GM12878 (cell line): ENCODE data around the gene INAFM1. TPM values are rescaled to one million over a fixed set of nuclear protein-coding genes. Genes with fewer than 3 reads are reported as not detected.

ENCODE experiments used
- ATAC-seq: fragments of 200-7000 bp; cut with Tn5 transposase; 3 replicates; pipeline ENCODE4 v1.9.1; 2020; ENCODE audit warnings: mild to moderate bottlenecking, moderate library complexity
- BruUV-seq: library from RNA; stranded (reverse); fragments of 400-500 nt; replicated peaks from 2 replicates; lab custom pipeline; 2021; lab: Mats Ljungman, UMichigan
- CTCF ChIA-PET: fragments of 300-600 bp; sonication (Branson Sonifier 250); formaldehyde crosslinking; extraction: SDS; loops from one replicate; lab custom pipeline; 2021; ENCODE audit warnings: inconsistent platforms; lab: Yijun Ruan, JAX
- POLR2A ChIA-PET: fragments of 350-600 bp; formaldehyde crosslinking; extraction: SDS; loops from one replicate; lab custom pipeline; 2021; ENCODE audit warnings: inconsistent platforms; lab: Charles Lee
- RAD21 ChIA-PET: fragments of 300-600 bp; sonication (Branson Sonifier 250); formaldehyde crosslinking; loops from one replicate; lab custom pipeline; 2023; ENCODE audit warnings: antibody characterized with exemption; ENCODE audit not compliant: unreplicated experiment; lab: Charles Lee
- SMC1A ChIA-PET: fragments of 300-600 bp; sonication (Branson Sonifier 250); formaldehyde crosslinking; loops from one replicate; lab custom pipeline; 2023; ENCODE audit not compliant: unreplicated experiment, uncharacterized antibody; lab: Charles Lee
- DNase-seq: peaks from one replicate; pipeline ENCODE4 v3.0.0-alpha.2; 2011; ENCODE audit warnings: low read depth, low spot score
- FAIRE-seq: peaks from 3 replicates; lab custom pipeline; 2011; peaks lifted over from hg19 to GRCh38; lab: Jason Lieb, UNC
- H2AFZ ChIP-seq: 2 replicates; pipeline ENCODE4 v1.6.0; 2011; ENCODE audit warnings: low read depth, low read length, control low read depth; ENCODE audit not compliant: control insufficient read depth
- H3K27ac ChIP-seq: 2 replicates; pipeline ENCODE4 v1.5.1; 2011; ENCODE audit warnings: control low read depth; ENCODE audit not compliant: control insufficient read depth, insufficient read depth
- H3K27me3 ChIP-seq, 2 experiments: replicated peaks in 1 of 2; 2 replicates each; pipeline versions ENCODE4 v1.6.0 to v1.6.1; 2011; ENCODE audit warnings: low read length in 1 of 2; ENCODE audit not compliant: control insufficient read depth in 2 of 2, insufficient read depth in 2 of 2
- H3K36me3 ChIP-seq, 2 experiments: 2 replicates each; pipeline ENCODE4 v1.5.1; 2011; ENCODE audit warnings: low read length in 1 of 2; ENCODE audit not compliant: control insufficient read depth in 2 of 2, insufficient read depth in 2 of 2
- H3K4me1 ChIP-seq: 2 replicates; pipeline ENCODE4 v1.6.1; 2011; ENCODE audit warnings: mild to moderate bottlenecking, low read length, moderate library complexity, mixed read lengths; ENCODE audit not compliant: control insufficient read depth, insufficient read depth
- H3K4me2 ChIP-seq: 2 replicates; pipeline ENCODE4 v1.6.0; 2011; ENCODE audit warnings: control low read depth; ENCODE audit not compliant: control insufficient read depth, insufficient read depth
- H3K4me3 ChIP-seq: fragments of 200-600 bp; sonication (generic); 2 replicates; pipeline ENCODE4 v1.5.1; 2016
- H3K79me2 ChIP-seq: 2 replicates; pipeline ENCODE4 v1.6.0; 2011; ENCODE audit warnings: low read length; ENCODE audit not compliant: control insufficient read depth, insufficient read depth
- H3K9ac ChIP-seq: 2 replicates; pipeline ENCODE4 v1.8.0; 2011; ENCODE audit warnings: low read length, control low read depth, mixed read lengths; ENCODE audit not compliant: control insufficient read depth, insufficient read depth
- H3K9me3 ChIP-seq: replicated peaks from 3 replicates; pipeline ENCODE4 v1.5.1; 2011; ENCODE audit warnings: mild to moderate bottlenecking, low read length; ENCODE audit not compliant: control insufficient read depth, insufficient read depth
- H4K20me1 ChIP-seq: 2 replicates; pipeline ENCODE4 v1.6.0; 2011; ENCODE audit not compliant: control insufficient read depth, insufficient read depth
- BRCA1 ChIP-seq: IDR thresholded peaks from 2 replicates; pipeline ENCODE4 v1.6.1; 2011; ENCODE audit warnings: low read depth, low read length, improper control_type of control experiment
- CEBPB ChIP-seq, 2 experiments: fragments of 150-350 bp in 1 of 2; IDR thresholded peaks; 2 replicates each; pipeline ENCODE4 v1.6.1; 2012 to 2014; ENCODE audit warnings: low read depth in 2 of 2, low read length in 2 of 2, borderline replicate concordance in 1 of 2, inconsistent platforms in 1 of 2
- NFIC ChIP-seq: IDR thresholded peaks from 2 replicates; pipeline ENCODE4 v1.6.1; 2012; ENCODE audit warnings: low read depth, mild to moderate bottlenecking, inconsistent platforms, low read length, moderate library complexity
- NR2C2 ChIP-seq: IDR thresholded peaks from 2 replicates; pipeline ENCODE4 v1.6.1; 2011; ENCODE audit warnings: borderline replicate concordance, low read depth; ENCODE audit not compliant: control insufficient read depth, insufficient read length
- RAD51 ChIP-seq: fragments of 450-650 bp; IDR thresholded peaks from 2 replicates; pipeline ENCODE4 v1.6.1; 2016; ENCODE audit warnings: moderate library complexity, mild to moderate bottlenecking, inconsistent platforms
- SIN3A ChIP-seq: IDR thresholded peaks from 2 replicates; pipeline ENCODE4 v1.6.1; 2012; ENCODE audit warnings: low read depth, low read length, improper control_type of control experiment
- TCF7 ChIP-seq: IDR thresholded peaks from 2 replicates; pipeline ENCODE4 v1.6.1; 2014; ENCODE audit warnings: antibody characterized with exemption, borderline replicate concordance
- ZNF207 ChIP-seq: fragments of 450-650 bp; IDR thresholded peaks from 2 replicates; pipeline ENCODE4 v1.6.1; 2014; ENCODE audit warnings: antibody characterized with exemption, mild to moderate bottlenecking, borderline replicate concordance
- WGBS: methylation state at CpG from one replicate; pipeline ENCODE4 v1.1.6; 2016; ENCODE audit warnings: low lambda C conversion rate; ENCODE audit not compliant: insufficient replicate concordance, insufficient coverage; ENCODE audit errors: missing lambda C conversion rate; 5-methylcytosine and 5-hydroxymethylcytosine counted together
- in situ Hi-C: fragments of 300-500 bp; cut with MboI; formaldehyde crosslinking; loops from 9 replicates; pipeline ENCODE4 v1.14.3; 2018; ENCODE audit warnings: mixed read lengths
- intact Hi-C: fragments of 100-400 bp; cut with micrococcal nuclease; formaldehyde crosslinking; loops from one replicate; pipeline ENCODE4 v1.14.2; 2022; ENCODE audit not compliant: unreplicated experiment
- polyA plus RNA-seq, 11 experiments: library from polyadenylated mRNA; depleted of rRNA in 4 of 11; unstranded in 6 of 11; stranded (reverse) in 5 of 11; fragments of >200 nt; fragmentation: Nextera tagmentation in 4 of 11; fragmentation: Illumina TruSeq in 1 of 11; extraction: Ambion mirVana in 4 of 11; extraction: Trizol in 1 of 11; gene quantifications; 1 replicate in 1 of 11; 2 replicates in 10 of 11; pipeline versions ENCODE4 v1.2.1 to v1.2.3, GENCODE V29; 2011 to 2016; ENCODE audit warnings: inconsistent platforms in 2 of 11, missing spikeins in 2 of 11, low read depth in 1 of 11
- total RNA-seq, 4 experiments: library from RNA; depleted of rRNA in 3 of 4; stranded (reverse); fragments of >200 nt in 3 of 4; fragmentation: Illumina TruSeq in 1 of 4; extraction: Trizol in 1 of 4; gene quantifications; 2 replicates each; pipeline versions ENCODE4 v1.2.1 to v1.2.3, GENCODE V29; 2013 to 2021
- TF ChIP-seq, protein P1 (sequence below): fragments of 450-650 bp; IDR thresholded peaks from 2 replicates; pipeline ENCODE4 v1.6.1; 2018; ENCODE audit warnings: borderline replicate concordance, mild to moderate bottlenecking; ENCODE audit not compliant: partially characterized antibody

The INAFM1 gene
- total and polyA plus RNA-seq, 10 of the 15 experiments (the other 5 are each of a cell fraction or from before 2014, with no cell fraction given) = 0.57 to 6.8 (median 1.1) TPM; not detected in 1

DNA sequence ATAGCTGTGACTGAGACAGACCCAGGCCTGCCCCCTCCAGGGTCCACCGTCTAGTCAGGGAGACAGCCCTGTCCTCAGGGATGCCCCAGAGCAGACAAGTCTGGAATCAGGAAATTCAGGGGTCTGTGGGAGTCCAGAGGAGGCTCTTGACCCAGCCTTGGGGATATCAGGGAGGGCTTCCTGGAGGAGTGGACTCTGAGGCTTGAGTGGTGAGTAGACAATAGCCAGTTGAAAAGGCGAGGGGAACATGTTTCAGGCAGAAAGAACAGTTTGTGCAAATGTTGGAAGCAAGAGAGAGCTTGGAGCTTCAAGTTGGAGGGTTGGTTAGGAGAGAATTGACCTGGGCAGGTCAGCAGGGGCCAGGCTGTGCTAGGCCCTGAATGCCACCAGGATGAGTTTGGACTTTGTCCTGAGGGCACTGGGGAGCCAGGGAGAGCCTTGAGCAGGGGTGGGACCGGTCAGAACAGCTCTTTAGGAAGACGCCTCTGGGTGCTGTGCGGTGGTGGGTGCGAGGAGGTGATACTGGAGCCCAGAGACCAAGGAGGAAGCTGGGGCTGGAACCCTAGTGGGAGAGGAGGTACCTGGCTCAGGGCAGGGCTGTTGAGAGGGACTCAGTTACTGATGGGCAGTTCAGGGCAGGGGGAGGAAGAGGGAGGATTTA is 15.7 kb upstream of the INAFM1 start:
- BruUV-seq = no TSS peak
- WGBS = 84% methylated on average over 6 of the region's 6 CpGs
- Histone ChIP-seq H3K27ac (no peak overlapping the region), H4K20me1 (no peaks in the 10 kb centered on the region), H2AFZ (no peak overlapping the region), H3K9ac (no peak overlapping the region), H3K27me3 (no peaks in the 10 kb centered on the region), H3K4me2 (no peak overlapping the region), H3K79me2 (peaks cover 9% of the 10 kb centered on the region), H3K36me3 (peaks cover 8 to 12% of the 10 kb centered on the region in 2 experiments; a peak in 2 of 4 replicates), H3K9me3 (no peaks in the 10 kb centered on the region), H3K4me3 (no peak overlapping the region), H3K4me1 (peaks cover 15% of the 10 kb centered on the region)
- FAIRE-seq = no peak
- ChIA-PET SMC1A (no interaction called here), POLR2A (interaction anchor here (1.3 kb wide), 1 partner anchor 15 kb away, joined by 5 read pairs; no protein-coding TSS in a partner anchor), RAD21 (no interaction called here), CTCF (no interaction called here)
- intact Hi-C loops (no loop called here), in situ Hi-C loops (no loop called here)
- ATAC-seq = no peak
- no peak for DNase-seq
- TF ChIP-seq, protein P1, sequence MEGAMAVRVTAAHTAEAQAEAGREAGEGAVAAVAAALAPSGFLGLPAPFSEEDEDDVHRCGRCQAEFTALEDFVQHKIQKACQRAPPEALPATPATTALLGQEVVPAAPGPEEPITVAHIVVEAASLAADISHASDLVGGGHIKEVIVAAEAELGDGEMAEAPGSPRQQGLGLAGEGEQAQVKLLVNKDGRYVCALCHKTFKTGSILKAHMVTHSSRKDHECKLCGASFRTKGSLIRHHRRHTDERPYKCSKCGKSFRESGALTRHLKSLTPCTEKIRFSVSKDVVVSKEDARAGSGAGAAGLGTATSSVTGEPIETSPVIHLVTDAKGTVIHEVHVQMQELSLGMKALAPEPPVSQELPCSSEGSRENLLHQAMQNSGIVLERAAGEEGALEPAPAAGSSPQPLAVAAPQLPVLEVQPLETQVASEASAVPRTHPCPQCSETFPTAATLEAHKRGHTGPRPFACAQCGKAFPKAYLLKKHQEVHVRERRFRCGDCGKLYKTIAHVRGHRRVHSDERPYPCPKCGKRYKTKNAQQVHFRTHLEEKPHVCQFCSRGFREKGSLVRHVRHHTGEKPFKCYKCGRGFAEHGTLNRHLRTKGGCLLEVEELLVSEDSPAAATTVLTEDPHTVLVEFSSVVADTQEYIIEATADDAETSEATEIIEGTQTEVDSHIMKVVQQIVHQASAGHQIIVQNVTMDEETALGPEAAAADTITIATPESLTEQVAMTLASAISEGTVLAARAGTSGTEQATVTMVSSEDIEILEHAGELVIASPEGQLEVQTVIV = no peak
- TF ChIP-seq ZNF207 (no peak), BRCA1 (no peak), NR2C2 (no peak), RAD51 (no peak), NFIC (no peak), TCF7 (no peak), SIN3A (no peak), CEBPB (IDR thresholded peaks at IDR 0.05; ENCODE audit: borderline replicate concordance in 1 of 2, low read depth in 2 of 2, low read length in 2 of 2) (no peak)
